ENCODE results near the gene HSD3B7.

DNA sequence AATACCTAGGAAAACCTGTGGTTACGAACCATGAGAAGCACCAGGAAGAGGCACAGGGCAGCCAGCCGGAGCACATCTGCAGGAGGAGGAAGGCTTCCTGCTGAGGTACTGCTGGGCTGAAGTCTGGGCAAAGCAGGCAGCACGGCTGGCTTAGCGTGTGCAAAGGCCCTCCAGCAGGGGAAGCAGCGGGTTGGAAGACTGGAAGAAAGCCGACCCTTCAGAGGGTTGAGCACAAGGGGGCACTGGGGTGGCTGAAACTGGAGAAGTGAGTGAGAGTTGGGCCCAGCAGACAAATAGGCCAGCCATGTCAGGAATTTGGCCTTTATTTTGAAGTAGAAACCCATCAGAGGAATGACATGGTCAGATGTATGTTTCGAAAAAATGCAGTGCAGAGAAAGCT, 12.1 kb upstream of the HSD3B7 start:
- TF ChIP-seq, protein P1, sequence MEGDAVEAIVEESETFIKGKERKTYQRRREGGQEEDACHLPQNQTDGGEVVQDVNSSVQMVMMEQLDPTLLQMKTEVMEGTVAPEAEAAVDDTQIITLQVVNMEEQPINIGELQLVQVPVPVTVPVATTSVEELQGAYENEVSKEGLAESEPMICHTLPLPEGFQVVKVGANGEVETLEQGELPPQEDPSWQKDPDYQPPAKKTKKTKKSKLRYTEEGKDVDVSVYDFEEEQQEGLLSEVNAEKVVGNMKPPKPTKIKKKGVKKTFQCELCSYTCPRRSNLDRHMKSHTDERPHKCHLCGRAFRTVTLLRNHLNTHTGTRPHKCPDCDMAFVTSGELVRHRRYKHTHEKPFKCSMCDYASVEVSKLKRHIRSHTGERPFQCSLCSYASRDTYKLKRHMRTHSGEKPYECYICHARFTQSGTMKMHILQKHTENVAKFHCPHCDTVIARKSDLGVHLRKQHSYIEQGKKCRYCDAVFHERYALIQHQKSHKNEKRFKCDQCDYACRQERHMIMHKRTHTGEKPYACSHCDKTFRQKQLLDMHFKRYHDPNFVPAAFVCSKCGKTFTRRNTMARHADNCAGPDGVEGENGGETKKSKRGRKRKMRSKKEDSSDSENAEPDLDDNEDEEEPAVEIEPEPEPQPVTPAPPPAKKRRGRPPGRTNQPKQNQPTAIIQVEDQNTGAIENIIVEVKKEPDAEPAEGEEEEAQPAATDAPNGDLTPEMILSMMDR (IDR thresholded peaks at IDR 0.05) = no peak
- TF ChIP-seq POLR2A (IDR thresholded peaks at IDR 0.05) = no peak
- no peak for TF ChIP-seq POLR2AphosphoS5 (IDR thresholded peaks at IDR 0.05; ENCODE audit: insufficient read depth in 1 of 2, low read depth in 1 of 2)
